8988T (cell line): ENCODE results near the gene ZNF556.

Experiments
- DNase-seq: peaks from one replicate; pipeline ENCODE4 v3.0.0; 2011

The ZNF556 gene

DNA sequence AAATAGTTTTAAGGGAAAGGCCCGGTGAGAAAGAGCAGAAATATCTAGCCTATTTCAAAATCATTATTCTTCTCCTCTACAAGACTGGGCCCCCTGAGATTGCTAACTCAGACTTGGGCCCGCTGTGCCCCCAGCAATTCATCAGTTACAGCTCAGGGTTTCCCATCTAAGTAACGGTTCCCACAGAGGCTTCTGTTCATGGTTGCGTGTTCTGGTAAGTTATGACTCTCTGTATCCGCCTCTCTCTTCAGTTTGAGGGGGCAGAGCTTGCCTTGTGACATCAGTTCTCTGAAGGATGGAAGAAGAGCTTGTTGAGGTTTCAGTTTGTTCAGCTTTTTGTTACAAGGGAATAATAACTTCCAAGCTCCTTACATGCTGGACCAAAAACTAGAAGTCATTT lies 45.2 kb downstream of the ZNF556 start:
- no peak for DNase-seq

DNA sequence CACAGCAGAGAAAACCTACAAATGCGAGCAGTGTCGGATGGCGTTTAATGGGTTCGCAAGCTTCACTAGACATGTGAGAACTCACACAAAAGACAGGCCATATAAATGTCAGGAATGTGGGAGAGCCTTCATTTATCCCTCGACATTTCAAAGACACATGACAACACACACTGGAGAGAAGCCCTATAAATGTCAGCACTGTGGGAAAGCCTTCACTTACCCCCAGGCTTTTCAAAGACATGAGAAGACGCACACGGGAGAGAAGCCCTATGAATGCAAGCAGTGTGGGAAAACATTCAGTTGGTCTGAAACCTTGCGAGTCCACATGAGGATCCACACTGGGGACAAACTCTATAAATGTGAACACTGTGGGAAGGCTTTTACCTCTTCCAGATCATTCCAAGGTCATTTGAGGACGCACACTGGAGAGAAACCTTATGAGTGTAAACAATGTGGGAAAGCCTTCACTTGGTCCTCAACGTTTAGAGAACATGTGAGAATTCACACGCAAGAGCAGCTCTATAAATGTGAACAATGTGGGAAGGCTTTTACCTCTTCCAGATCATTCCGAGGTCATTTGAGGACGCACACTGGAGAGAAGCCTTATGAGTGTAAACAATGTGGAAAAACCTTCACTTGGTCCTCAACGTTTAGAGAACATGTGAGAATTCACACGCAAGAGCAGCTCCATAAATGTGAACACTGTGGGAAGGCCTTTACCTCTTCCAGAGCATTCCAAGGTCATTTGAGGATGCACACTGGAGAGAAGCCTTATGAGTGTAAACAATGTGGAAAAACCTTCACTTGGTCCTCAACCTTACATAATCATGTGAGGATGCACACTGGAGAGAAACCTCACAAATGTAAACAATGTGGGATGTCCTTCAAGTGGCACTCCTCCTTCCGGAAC lies 50.4 kb downstream of the ZNF556 start:
- DNase-seq, result no peak

DNA sequence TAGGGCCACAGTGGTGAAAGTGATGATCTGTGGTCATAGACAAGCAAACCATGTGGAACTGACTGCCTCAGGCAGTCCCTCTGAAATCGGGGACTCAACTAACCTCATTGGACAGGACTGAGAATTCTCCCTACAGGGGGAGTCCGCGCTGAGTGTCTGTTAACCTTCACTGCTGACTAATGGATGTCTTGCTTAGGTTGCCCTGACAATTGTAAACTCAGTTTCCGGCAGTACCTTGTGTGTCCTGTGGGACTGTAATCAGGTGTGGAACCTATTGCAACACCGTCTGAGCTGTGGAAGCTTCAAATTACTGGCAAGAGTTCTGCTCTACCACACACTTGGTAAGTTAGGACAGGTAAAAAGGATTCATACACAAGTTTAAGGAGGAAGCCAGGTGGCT lies 55.9 kb downstream of the ZNF556 start:
- DNase-seq, result no peak

DNA sequence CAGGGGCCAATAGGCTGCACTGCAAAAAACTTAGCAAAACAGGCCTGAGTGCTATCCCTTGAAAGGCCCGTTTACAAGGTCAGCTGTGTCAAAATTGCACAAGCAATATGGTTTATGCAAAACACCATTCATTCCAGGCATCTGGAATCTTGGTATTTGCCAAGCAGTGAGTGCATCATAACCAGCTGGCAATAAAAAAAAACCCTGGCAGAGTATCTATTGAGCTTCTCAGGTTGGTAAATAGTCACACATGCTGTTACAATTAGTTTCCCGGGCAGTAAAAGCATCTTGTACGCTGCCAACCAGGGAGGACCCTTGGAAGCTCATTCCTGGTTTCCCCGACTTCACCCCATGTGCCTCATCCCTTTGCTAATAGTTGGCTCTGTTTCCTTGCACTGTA lies 56.4 kb downstream of the ZNF556 start:
- no peak for DNase-seq

DNA sequence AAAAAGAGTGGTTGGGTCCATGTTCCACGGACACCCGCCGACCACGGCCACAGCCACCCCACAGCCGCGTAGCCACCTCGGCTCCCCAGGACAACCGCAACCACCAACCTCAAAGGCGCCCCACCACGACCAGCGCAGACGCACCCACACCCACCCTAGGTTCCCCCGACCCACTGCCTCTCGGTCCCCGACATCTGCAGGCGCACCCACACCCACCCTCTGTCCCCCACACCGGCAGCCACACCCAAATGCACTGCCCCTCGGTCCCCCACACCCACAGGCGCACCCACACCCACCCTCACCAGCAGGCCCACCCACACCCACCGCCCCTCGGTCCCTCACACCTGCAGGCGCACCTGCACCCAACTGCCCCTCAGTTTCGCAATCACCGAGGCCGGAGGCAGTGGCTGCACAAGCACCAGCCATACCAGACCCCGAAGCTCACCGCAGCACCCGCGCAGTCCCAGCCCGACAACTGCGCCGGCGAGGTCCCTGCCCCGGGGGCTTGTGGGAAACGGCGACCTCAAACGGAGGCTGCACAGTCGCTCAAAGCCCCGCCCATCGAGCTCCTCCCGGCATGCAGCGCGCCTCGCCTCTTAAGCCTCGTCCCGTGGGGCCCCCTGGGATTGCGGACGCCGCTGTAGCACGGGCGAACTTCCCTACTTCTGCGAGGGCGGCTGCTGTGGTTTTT lies 59.4 kb downstream of the ZNF556 start:
- no peak for DNase-seq

DNA sequence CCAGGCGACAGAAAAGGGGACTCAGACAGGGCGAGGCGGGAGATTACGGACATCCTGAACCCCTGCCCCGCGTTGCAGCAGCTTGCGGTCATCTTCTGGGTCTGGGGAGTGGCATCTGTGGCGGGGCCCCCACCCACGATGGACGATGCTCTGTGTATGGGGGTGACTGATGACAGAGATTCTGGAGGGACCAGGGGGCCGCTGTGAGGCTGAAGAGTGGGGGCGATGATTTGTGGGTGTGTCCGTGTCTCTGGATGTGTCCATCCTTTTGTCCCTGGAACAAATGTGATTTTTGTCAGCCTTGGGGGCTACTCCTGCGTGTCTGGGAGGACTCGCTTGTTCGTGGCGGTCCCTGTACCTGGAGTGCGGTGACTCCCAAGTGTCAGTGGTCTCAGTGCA lies 59.9 kb downstream of the ZNF556 start:
- DNase-seq, result no peak
